DMS 273 (cell line): Measurements from ENCODE around the gene RASSF10.

ENCODE experiments used
- DNase-seq: peaks from one replicate; lab custom pipeline; 2025; ENCODE audit not compliant: unreplicated experiment; lab: John Stamatoyannopoulos, UW

RASSF10 gene

DNA sequence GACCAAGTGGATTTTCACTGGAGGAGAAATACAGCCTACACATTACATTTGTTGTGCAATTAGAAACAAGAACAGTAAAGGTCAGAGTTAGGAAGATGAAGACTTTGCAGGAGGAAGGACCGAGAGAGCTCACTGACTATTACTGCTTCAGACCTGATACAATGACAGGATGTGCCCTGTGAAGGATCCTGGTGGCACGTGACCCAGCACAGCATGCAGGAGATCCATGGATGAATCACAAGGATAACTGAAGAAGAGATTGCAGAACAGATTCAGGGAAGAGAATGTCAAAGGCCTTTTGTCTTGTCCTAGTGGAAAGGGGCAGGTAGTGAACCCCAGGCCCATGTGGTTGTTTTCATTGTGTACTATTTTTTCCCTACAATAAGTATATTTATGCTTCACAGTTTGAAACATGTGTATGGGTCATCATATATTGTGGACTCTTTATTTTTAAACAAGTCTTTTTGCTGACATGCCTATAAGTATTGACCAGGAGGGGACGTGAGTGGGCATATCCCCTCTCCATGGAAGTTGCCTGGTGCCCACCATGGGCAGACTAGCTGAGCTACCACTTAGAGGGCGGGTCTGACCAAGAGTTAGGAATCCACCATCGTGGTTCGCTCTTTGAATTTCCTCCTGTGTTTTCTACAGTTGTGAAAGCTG lies 44.3 kb downstream of the RASSF10 start:
- DNase-seq = no peak

DNA sequence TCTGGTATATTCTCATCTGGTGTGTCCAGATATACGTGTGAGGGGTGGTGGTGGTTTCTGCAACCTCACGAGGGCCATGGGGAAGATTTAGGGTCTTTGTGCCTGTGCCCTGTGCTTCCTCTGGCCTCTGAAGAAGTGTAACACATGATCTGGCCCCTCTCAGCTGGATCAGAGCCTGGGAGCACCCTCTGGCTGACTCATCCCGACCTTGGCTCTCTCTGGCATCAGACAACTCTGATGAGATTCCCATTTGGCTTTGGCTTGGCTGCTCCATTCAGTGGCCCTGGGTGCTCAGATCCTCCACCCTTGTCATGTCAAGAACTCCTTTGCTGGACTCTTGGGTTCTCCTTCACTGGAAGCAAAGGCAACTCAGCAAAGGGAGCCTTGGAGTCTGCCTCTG lies 45.2 kb downstream of the RASSF10 start:
- DNase-seq = no peak

DNA sequence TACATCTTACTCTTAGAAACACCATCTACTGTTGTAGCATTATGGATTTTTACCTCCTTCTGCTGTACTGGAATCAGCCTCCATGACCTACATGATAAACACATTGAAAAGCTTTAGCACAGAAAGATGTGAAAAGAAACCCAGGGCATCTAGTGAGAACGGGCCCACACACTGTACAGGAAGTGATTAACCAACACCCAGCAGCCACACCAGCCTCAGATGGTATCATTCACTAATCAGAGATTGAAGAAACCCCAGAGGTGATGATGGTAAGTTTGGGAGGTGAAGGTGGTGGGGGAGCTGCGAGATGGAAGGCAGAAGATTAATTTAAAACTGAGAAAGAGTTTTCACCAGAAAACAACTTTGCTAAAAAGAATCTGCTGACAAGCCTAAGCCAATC lies 46.1 kb downstream of the RASSF10 start:
- no peak for DNase-seq

DNA sequence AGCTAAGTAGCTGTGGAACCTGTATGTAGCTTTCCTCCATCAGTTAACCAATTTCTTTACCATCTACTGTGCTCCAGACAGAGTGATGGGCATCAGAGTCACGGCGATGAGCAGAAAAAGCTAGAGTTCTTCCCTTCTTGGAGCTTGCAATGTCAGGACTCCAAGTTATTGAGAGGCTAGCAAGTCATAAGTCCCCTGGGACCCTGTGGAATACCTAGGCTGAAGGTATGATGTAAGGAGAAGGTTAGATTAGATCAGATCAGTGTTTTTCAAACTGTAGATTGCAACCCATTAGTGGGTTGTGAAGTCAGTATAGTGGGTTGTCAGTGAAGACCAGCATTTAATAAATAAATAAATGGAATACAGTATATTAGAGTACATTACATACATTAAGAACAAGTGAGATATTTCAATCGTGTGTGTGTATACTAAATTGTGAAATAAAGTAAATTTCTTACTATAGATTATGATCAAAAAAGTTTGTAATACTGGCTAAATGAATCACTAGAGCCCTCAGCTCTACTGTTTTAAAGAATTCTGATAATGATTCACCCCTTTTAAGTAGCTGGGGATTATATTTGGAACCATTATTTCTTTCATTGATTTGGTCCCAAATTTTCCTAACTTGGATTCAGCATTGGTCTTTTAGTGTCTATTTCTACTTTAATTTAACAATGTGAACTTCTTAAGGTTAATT lies 52.3 kb downstream of the RASSF10 start:
- peak; percentile 2 for DNase-seq
